ENCODE measurements around the gene HDAC7.

- peak in 1 of 2 donors; percentile 1 for TF ChIP-seq POLR2A (IDR thresholded peaks at IDR 0.05)
- peak; percentile 95 to 98 (median 97) for TF ChIP-seq CTCF (IDR thresholded peaks at IDR 0.05)
Observed at GRCh38 chr12:47779301-47779942, 40.3 kb downstream of the HDAC7 start.

All from adrenal gland (tissue), 5 donors.